BLaER1 (cell line): ENCODE measurements around the gene S100A8.

Source experiments
- H3K27ac ChIP-seq: shearing (Covaris generic); formaldehyde crosslinking; 2 replicates; pipeline ENCODE4 v1.8.1; 2022
- H3K27me3 ChIP-seq: shearing (Covaris generic); formaldehyde crosslinking; 2 replicates; pipeline ENCODE4 v1.8.1; 2022
- H3K36me3 ChIP-seq: shearing (Covaris generic); formaldehyde crosslinking; 2 replicates; pipeline ENCODE4 v1.8.1; 2022
- H3K4me1 ChIP-seq: shearing (Covaris generic); formaldehyde crosslinking; 2 replicates; pipeline ENCODE4 v1.8.1; 2022
- H3K4me2 ChIP-seq: shearing (Covaris generic); formaldehyde crosslinking; 2 replicates; pipeline ENCODE4 v1.8.1; 2022
- H3K4me3 ChIP-seq: shearing (Covaris generic); formaldehyde crosslinking; 2 replicates; pipeline ENCODE4 v1.8.1; 2022
- H3K9ac ChIP-seq: shearing (Covaris generic); formaldehyde crosslinking; 2 replicates; pipeline ENCODE4 v1.8.1; 2022
- H3K9me3 ChIP-seq: shearing (Covaris generic); formaldehyde crosslinking; 2 replicates; pipeline ENCODE4 v1.8.1; 2022
- H4K20me1 ChIP-seq: shearing (Covaris generic); formaldehyde crosslinking; 2 replicates; pipeline ENCODE4 v1.8.1; 2022
- Cebpa-rat ChIP-seq: shearing (Covaris generic); IDR thresholded peaks from 2 replicates; pipeline ENCODE4 v1.8.1; 2022

Gene S100A8

GRCh38 chr1:153393926-153394325, 3.1 kb upstream of the S100A8 start:
- H3K27ac ChIP-seq, result no peak overlapping the region
- H3K4me3 ChIP-seq, result no peak overlapping the region
- no peaks in the 10 kb centered on the region for H3K9me3 ChIP-seq
- H3K27me3 ChIP-seq, result no peaks in the 10 kb centered on the region
- H4K20me1 ChIP-seq, result no peaks in the 10 kb centered on the region
- no peak overlapping the region for H3K9ac ChIP-seq
- no peaks in the 10 kb centered on the region for H3K36me3 ChIP-seq
- no peak for TF ChIP-seq Cebpa-rat
- peaks cover 50% of the 10 kb centered on the region for H3K4me1 ChIP-seq
- peak overlapping the region; percentile 76 for H3K4me2 ChIP-seq

GRCh38 chr1:153392822-153393221, 1.9 kb upstream of the S100A8 start:
- no peak overlapping the region for H3K27ac ChIP-seq
- no peak overlapping the region for H3K9ac ChIP-seq
- H3K27me3 ChIP-seq, result no peaks in the 10 kb centered on the region
- peaks cover 48% of the 10 kb centered on the region for H3K4me1 ChIP-seq
- no peaks in the 10 kb centered on the region for H3K36me3 ChIP-seq
- H3K4me2 ChIP-seq, result no peak overlapping the region
- H3K4me3 ChIP-seq, result no peak overlapping the region
- TF ChIP-seq Cebpa-rat, result no peak
- no peaks in the 10 kb centered on the region for H3K9me3 ChIP-seq
- H4K20me1 ChIP-seq, result no peaks in the 10 kb centered on the region

GRCh38 chr1:153392258-153392657, 1.4 kb upstream of the S100A8 start:
- Histone ChIP-seq H3K9me3 (no peaks in the 10 kb centered on the region), H3K4me2 (no peak overlapping the region), H3K4me1 (peaks cover 42% of the 10 kb centered on the region), H3K27ac (no peak overlapping the region), H4K20me1 (no peaks in the 10 kb centered on the region), H3K27me3 (no peaks in the 10 kb centered on the region), H3K9ac (no peak overlapping the region), H3K36me3 (no peaks in the 10 kb centered on the region), H3K4me3 (no peak overlapping the region)
- no peak for TF ChIP-seq Cebpa-rat

- H3K27ac ChIP-seq, result no peak overlapping the region
- no peaks in the 10 kb centered on the region for H3K27me3 ChIP-seq
- TF ChIP-seq Cebpa-rat, result no peak
- H3K9me3 ChIP-seq, result no peaks in the 10 kb centered on the region
- peaks cover 34% of the 10 kb centered on the region for H3K4me1 ChIP-seq
- no peaks in the 10 kb centered on the region for H4K20me1 ChIP-seq
- H3K4me2 ChIP-seq, result no peak overlapping the region
- no peak overlapping the region for H3K9ac ChIP-seq
- no peak overlapping the region for H3K4me3 ChIP-seq
- H3K36me3 ChIP-seq, result no peaks in the 10 kb centered on the region
These were observed 647 bp downstream of the S100A8 start for GRCh38 chr1:153389973-153390879.

- no peaks in the 10 kb centered on the region for H3K36me3 ChIP-seq
These were observed 1.5 kb downstream of the S100A8 start for GRCh38 chr1:153389401-153389800.

GRCh38 chr1:153387785-153388184, 3.1 kb downstream of the S100A8 start:
- H3K36me3 ChIP-seq, result no peaks in the 10 kb centered on the region
- H3K4me1 ChIP-seq, result peaks cover 19% of the 10 kb centered on the region
- no peaks in the 10 kb centered on the region for H3K27me3 ChIP-seq
- no peaks in the 10 kb centered on the region for H4K20me1 ChIP-seq
- no peak overlapping the region for H3K9ac ChIP-seq
- no peak overlapping the region for H3K27ac ChIP-seq
- H3K4me2 ChIP-seq, result no peak overlapping the region
- H3K9me3 ChIP-seq, result 0 out of 2 replicates have a peak, but pooled peaks cover 4% of the 10 kb centered on the region
- H3K4me3 ChIP-seq, result no peak overlapping the region
- TF ChIP-seq Cebpa-rat, result no peak

More at GRCh38 chr1:153389401-153389800, 1.5 kb downstream of the S100A8 start:
- no peak overlapping the region for H3K4me2 ChIP-seq
- no peak overlapping the region for H3K9ac ChIP-seq
- H3K9me3 ChIP-seq, result no peaks in the 10 kb centered on the region
- TF ChIP-seq Cebpa-rat, result no peak
- H3K27me3 ChIP-seq, result no peaks in the 10 kb centered on the region
- no peak overlapping the region for H3K4me3 ChIP-seq
- peaks cover 25% of the 10 kb centered on the region for H3K4me1 ChIP-seq
- no peaks in the 10 kb centered on the region for H4K20me1 ChIP-seq
- no peak overlapping the region for H3K27ac ChIP-seq

- no peak for TF ChIP-seq Cebpa-rat
- Histone ChIP-seq H3K4me2 (peak overlapping the region; percentile 61; the same call in 1 of the 2 replicates), H3K27me3 (no peaks in the 10 kb centered on the region), H3K9me3 (0 out of 2 replicates have a peak, but pooled peaks cover 12% of the 10 kb centered on the region), H3K27ac (no peak overlapping the region), H3K9ac (no peak overlapping the region), H4K20me1 (no peaks in the 10 kb centered on the region), H3K4me1 (peaks cover 19% of the 10 kb centered on the region), H3K4me3 (no peak overlapping the region), H3K36me3 (no peaks in the 10 kb centered on the region)
These were observed 3.9 kb downstream of the S100A8 start for GRCh38 chr1:153387001-153387400.

- H3K27ac ChIP-seq, result no peak overlapping the region
- peak overlapping the region; percentile 61 for H3K4me2 ChIP-seq
- no peaks in the 10 kb centered on the region for H3K36me3 ChIP-seq
- H3K27me3 ChIP-seq, result no peaks in the 10 kb centered on the region
- no peaks in the 10 kb centered on the region for H4K20me1 ChIP-seq
- no peak overlapping the region for H3K4me3 ChIP-seq
- TF ChIP-seq Cebpa-rat, result no peak
- peaks cover 17% of the 10 kb centered on the region for H3K9me3 ChIP-seq
- no peak overlapping the region for H3K9ac ChIP-seq
- peaks cover 19% of the 10 kb centered on the region for H3K4me1 ChIP-seq
These were observed 4.4 kb downstream of the S100A8 start for GRCh38 chr1:153386500-153386901.

- TF ChIP-seq Cebpa-rat, result no peak
These were observed 5.8 kb downstream of the S100A8 start for GRCh38 chr1:153384958-153385580.

GRCh38 chr1:153380711-153381110, 10.2 kb downstream of the S100A8 start:
- peaks cover under 1% of the 10 kb centered on the region; the same call in 1 of the 2 replicates for H3K4me1 ChIP-seq
- no peaks in the 10 kb centered on the region for H3K36me3 ChIP-seq
- H3K27me3 ChIP-seq, result no peaks in the 10 kb centered on the region
- no peak overlapping the region for H3K4me3 ChIP-seq
- TF ChIP-seq Cebpa-rat, result no peak
- no peaks in the 10 kb centered on the region for H4K20me1 ChIP-seq
- H3K27ac ChIP-seq, result no peak overlapping the region
- H3K9ac ChIP-seq, result no peak overlapping the region
- no peak overlapping the region for H3K4me2 ChIP-seq
- peaks cover 28% of the 10 kb centered on the region for H3K9me3 ChIP-seq

More at GRCh38 chr1:153384958-153385580, 5.8 kb downstream of the S100A8 start:
- Histone ChIP-seq H3K4me3 (no peak overlapping the region), H3K9me3 (peaks cover 28% of the 10 kb centered on the region), H3K4me2 (no peak overlapping the region), H3K9ac (no peak overlapping the region), H3K27me3 (no peaks in the 10 kb centered on the region), H4K20me1 (no peaks in the 10 kb centered on the region), H3K27ac (no peak overlapping the region), H3K36me3 (no peaks in the 10 kb centered on the region), H3K4me1 (peaks cover 15% of the 10 kb centered on the region)
